SKM-1 treated with dmso at 0.1 percent for 144 hours (cell line): Measurements from ENCODE around the gene RIPOR2.
"Not testable (repeated sequence)": the region's sequence is repeated elsewhere in the genome, so short reads cannot be mapped to it uniquely, and the experiment has no call there.

Experiments used
- DNase-seq: peaks from one replicate; lab custom pipeline; 2025; ENCODE audit not compliant: unreplicated experiment; lab: John Stamatoyannopoulos, UW

RIPOR2 gene

DNA sequence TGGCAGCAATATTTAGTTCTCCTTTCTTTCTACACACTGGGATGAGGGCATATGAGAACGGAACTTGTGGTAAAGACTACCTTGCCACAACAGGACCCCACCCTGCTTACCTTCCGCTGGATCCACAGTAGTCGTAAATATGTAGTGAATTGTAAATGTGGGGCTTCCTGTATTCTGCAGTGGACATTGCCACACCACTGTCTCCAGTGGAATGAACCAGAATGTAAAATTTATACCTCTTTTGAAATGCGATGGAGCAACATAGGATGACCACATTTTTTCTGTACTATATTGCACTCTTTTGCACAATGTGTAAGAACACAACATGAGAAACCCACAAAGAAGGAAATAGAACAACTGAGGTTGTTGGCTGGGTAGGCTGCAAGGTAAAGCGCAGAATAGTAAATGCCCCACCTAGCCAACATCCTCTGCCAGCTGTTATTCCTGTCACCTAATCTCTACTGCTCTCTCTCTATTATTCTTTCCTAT, 16.1 kb upstream of the RIPOR2 start:
- DNase-seq: peak; percentile 100

DNA sequence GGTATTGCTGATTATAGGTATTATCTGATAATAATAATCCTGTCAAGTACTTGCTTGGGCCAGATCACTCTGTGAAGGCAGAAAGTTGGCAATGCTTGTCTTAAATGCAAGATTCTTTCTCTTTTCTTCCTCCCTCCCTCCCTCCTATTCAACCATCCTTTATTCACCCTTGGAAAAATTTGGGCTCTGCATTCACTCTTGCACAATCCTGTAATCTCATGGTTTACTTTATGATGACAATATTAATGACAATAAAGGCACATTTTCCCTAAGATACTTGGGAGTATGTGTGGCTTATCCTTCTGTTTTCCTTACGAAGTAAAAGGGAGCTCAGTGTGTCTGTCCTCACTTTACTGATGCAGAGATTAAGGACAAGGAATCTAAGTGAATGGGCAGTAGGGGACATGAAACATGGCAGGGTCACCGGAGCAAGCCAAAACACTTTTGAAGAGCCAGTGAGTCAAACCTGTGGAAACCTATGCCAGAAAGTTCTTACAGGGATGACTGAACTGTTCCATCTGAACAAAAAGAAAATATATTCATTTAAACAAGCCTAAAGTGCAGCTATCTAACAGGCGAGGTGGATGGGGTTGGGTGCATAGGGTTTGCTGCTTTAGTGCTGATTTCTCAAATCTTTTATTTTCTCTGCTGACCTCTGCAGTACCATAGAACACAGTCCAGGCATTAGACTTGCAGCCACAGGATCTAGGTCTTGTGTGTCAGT, 14.6 kb upstream of the RIPOR2 start:
- DNase-seq: no peak

DNA sequence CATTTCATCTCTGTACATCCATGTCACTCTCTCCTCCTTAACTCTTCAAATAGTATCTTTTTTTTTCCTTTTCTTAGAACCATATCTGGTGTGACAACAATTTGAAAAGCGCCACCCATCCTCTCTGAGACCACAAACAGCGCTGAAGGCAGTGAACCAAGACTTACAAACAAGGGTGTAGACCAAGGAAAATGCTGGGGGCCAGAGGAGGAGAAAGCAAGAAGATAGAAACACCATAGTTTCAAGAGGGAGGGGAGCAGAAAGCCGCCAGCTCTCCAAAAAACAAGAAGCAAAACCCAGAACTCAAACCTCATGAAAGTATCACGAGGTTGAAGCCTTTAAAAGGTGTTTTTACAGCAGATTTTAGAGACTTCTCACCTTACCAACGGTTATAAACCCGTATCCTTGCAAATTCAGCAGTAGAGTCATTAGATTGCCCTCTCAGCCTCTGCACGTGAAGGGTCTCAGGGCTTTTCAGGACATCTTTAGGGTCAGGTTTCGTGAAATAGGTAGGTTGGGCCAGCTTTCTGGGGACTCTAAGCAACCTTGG, 13.3 kb upstream of the RIPOR2 start:
- DNase-seq: no peak

DNA sequence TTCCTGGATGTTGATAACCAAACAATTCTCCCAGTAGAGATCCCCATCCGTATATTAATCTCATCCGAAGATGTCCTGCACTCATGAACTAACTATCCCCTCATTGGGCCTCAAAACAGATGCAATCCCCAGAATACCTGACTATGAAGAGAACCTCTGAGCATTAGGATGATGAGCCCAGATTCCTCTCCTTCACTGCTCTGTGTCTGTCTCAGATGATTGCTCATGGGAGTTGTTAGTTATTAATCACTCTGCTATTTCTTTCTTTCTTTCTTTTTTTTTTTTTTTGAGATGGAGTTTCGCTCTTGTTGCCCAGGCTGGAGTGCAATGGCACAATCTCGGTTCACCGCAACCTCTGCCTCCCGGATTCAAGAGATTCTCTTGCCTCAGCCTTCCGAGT, 12.5 kb upstream of the RIPOR2 start:
- DNase-seq: not testable (repeated sequence)

DNA sequence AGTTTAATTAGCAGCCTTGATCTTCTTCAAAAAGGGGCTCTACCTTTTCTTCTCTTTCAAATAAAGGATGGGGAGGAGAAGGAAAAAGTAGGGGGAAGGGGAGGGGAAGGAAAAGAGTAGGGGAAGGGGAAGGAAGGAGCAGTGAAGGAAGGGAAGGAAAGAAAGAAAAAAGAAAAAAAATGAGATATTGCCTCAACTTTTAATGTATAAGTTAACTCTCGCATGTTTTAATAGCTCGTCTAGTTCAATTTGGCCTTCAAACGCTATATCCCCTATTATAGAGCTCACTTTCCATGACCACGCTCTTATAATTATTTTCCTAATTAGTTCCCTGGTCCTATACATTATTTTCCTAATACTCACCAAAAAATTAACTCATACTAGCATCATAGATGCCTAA, 11.9 kb upstream of the RIPOR2 start:
- DNase-seq: no peak

DNA sequence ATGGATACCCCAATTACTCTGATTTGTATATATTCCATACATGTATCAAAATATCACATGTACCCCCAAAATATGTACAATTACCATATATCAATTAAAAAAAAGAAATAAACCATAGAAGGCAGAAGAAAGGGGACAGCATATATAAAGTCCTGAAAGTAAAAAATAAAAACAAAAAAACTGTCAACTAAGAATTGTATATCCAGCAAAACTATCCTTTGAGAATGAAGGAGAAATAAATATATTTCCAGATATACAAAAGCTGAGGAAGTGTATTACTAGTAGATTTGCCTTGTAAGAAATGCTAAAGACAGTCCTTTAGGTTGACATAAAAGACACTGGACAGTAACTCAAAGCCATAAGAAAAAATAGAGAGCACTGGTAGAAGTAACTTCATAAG, 9.3 kb upstream of the RIPOR2 start:
- DNase-seq: no peak

DNA sequence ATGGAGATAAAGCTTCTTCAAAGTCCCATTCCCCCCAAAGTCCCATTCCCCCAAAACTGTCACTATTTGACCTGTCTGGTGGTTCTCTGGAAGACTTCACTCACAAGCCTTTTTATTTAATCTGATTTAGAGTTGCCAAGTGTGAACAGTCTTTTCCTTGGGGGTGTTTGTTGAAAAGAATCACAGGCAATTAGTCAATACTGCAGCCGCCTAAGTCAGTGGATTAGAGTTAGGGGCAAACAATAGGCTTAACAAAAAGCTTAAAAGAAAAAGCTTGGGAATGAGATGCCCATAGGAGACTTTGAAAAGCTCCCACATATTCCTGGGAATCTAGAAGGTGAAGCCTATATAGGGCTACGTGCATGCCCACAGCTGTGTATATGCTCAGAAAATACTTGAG, 8.0 kb upstream of the RIPOR2 start:
- DNase-seq: no peak

DNA sequence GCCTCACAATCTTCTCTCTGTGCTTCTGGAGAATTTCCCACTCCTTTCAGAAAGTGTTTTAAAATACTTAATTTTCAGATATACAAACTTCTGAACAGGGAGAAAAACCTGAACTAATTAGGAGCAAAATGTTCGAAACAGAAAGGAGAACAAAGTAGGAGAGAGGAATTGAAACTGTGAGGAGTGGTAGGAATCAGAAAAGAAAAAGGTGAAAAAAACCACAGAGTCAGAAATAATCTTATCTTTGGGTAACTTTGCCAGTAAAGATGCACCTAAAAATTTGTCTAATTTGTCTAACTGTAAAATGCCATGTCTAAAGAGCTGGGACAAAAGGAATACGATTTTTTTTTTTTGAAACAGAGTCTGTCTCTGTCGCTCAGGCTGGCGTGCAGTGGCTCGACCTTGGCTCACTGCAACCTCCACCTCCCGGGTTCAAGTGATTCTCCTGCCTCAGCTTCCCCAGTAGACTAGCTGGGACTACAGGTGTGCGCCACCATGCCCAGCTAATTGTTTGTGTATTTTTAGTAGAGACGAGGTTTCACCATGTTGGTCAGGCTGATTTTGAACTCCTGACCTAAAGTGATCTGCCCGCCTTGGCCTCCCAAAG, 4.7 kb upstream of the RIPOR2 start:
- no peak for DNase-seq

DNA sequence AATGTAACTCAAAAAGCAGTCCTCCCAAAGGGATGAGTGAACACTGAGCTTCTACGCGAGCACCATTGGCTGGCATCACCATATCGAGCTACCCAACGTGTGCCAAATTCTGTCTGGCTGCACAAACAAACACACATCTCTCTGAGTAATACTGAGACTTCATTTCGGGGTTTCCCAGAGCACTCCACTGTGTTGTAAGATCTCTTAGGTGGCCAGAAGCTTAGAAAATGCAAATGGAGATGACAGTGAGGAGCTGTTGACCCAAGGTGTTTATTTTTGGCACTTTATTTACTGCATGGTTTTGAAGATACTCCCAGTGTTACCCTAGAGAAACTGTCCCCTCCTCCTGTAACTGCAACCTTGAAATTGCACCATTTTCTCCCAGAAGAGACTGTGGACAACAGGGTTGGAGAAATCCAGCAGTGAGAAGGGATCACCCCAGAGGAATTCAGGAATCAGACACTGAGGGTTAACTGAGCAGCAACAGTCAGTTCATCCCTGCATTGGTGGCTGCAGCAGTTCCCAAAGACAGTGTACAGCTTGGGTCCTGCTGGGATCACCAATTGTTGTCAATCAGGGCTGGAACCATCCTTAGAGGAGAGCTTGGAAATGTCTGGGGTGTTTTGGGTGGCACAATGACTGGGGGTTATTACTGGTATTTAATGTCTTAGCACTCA, 1.0 kb upstream of the RIPOR2 start:
- DNase-seq: no peak

DNA sequence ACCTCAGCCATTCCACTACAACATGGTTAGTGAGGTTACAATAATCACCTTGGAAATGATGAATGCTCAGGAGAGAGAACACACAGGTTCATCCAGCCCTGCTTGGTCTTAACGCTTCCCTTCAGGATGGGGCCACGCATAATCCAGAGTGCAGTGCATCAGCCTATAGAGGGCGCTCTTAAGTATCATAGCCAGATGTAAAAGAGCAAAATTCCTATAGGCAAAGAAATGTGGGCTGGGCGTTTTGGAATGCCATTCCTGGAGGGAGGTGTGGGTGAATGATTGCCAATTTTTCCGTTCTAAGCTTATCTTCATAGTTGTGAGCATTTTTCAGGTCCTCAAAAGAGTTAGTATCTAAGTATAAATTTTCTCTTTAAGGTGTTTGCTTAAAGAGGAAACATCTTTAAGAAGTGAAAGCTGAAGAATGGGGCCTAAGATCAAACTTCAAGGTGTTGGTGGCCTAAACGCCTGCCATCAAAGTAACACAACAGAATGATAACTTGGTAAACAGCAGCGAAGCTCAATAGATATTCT, 1.8 kb downstream of the RIPOR2 start:
- peak; percentile 27 for DNase-seq

DNA sequence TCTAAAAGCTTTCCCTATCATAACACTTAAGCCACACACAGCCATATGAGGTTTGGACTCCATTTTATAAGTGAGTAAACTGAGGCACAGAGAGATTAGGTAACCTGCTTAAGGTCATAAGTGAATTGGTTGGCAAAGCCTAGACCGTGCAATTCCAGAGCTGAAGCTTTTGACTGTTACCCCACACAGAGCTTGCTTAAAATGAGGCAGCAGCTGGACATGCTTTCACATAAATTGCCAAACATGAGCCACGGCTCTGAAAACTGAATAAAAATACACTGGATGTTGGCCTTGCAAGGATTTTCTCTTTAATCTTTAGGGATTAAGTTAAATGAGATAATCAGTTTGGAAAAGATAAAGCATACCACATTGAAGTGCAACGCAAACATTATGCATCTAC, 2.5 kb downstream of the RIPOR2 start:
- DNase-seq: no peak

DNA sequence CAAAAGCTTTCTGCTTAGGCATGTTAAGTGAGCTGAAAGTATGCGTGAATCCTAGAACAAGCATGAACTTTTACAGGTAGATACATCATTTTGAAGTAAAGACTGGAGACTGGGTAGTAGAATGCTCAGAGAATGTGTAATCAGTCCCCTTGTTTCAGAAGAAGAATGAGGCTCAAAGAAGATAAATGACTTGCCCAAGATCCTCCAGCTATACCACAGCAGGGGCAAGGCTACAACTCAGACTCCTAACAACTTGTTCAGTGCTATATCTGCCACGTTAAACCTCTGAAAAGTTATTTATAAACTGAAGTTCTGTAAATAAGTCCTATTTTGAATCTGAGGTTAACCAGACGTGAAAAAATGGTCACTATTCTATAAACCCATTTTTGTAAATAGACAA, 2.9 kb downstream of the RIPOR2 start:
- no peak for DNase-seq

DNA sequence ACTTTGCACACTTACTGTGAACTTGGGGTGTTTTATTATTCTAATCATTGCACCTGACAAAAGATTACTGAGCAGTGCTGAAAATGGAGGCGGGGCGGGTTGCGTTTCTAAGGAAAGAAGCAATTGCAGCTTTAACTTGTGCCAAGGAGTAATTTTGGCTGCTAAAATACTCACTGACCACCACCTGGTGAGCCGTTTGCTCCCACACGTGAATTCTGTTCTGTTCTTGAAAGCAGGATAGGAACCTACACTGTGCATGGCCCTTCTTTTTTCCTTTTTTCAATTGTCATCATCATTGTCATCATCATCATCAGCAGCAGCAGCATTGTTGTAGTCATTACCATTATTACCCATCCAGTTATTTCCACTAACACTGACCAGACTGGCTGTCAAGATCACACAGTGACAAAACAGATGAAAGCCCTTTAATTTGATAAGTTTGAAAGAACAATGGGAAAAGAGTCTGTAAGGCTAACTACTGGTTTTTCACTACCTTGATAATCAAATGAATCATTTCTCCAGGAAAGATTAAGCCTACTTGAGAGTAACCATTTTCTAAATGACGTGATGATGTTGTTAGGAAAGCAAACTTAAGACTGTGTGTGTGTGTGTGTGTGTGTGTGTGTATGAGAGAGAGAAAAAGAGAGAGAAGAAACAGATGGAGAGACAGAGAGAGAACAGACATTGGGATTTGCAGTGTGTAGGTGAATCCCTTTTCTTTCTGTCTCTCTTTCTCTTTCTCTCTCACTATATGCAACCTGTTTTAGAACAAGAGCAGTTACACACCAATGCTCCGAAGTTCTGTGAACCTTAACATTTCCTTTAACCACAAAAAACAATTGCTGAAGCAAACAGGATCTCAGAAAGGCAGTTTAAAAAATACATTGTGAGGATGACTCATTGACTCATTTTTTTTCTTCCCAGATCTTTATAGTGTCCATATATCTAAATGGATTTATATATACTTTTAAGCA, 3.8 kb downstream of the RIPOR2 start:
- no peak for DNase-seq

DNA sequence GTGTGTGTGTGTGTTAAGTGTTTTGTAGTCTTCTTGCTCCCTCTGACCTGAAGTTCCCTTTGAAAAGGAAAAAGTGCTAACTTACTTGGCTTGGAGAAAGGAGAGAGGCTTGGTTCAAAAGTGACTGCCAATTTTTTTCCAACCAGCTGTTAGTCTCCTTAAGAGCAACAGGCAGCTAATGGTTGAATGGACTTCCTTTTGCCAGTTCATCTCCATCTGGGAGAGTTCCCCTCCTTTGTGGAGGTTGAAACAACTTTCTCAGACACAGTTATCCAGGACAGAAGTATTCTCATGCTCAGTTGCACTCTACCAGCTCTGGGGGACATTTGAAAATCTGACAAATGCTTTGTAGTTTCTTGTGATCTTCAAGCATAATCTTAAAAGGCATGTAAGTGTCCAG, 4.5 kb downstream of the RIPOR2 start:
- DNase-seq: no peak

DNA sequence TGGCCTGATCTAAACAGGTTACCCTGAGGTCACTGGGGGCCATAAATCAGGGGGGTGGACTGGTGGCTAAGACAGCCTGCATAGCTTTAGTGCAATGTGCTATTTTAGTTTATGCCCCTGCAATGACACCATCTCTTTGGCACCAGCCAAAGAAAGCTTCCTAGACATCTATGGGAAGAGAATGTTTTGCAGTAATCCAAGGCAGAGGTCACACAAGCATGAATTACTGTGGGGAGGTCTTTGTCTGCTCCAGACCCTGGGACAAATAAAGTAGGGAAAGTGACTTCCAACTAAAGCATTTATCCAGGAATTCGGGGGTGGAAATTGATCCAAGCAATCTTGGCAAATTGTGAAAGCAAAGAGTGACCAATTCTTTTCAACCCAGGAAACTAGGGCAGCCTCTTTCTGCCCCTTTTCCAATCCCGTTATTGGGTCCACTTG, 5.3 kb downstream of the RIPOR2 start:
- no peak for DNase-seq

DNA sequence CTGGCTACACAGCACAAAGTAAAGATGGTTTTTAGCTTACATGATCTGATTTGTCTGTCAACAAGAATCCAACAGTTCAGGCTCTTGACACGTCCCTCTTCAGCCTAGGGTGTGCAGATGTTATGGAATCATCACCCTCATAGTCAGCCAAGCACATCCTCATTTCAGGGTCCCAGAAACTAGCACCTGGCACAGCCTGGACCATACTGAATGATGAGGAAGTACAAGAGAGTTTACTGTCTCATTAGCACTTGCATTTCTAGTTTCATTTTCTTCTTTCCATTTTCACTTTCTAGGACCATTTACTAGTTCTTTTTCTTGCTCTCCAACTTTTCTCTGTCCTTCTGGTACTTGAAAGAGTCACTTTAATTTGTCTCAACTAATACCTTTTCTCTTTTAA, 6.5 kb downstream of the RIPOR2 start:
- peak; percentile 13 for DNase-seq

DNA sequence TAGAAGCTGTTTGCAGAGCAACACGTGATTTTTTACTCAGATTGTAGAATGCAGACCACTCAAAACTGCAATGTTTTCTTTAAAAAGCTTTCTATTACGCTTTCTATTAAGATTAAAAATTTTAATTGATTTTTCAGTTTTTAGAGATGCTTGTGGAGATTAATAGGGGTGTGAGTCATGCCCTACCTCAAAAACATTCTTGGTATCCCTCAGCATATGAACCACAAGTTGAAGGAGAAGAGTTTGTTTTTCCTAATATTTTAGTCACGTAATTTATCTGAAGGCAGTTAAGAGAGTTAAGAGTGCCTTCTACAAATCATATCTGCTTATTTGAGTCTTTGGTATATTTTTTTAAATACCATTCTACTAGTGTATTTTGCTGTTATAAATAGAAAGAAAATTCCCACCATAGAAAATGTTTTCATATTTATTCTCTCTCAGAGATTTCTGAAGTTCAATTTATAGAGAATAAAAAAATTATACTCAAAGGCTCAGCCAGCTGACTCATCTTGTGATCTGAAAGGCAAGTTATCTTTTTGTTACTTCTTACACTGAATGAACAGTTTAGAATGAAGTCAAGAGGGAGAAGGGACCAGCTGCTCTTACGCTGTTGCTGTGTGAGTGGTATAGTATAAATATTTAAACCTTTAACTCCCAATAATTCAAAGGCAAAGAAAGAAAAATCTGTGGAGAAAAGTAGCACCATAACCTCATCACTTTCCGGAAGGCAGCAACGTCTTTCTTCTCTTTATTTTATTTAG, 7.6 kb downstream of the RIPOR2 start:
- no peak for DNase-seq

DNA sequence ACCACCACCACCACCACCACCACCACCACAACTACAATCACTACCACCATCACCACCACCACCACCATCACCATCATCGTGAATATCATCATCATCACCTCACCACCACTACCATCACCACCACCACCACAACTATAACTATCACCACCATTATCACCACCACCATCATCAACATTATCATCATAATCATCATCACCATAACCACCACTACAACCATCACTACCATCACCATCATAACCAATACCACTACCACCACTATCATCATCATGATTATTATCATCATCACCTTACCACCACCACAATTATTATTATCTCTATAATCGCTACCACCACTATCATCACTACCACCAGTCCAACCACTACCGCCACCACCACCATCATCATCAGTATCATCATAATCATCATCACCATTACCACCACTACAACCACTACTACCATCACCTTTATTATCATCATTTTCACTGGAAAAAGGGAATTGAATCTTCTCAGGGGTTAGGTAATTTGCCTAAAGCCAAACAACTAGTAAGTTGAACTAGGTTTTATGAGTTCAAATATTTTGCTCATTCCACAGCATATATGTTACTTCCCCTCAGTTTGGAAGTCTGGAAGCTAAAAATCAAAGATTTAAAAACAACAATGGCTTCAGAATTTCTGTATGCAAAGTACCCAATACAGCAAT, 8.3 kb downstream of the RIPOR2 start:
- DNase-seq: no peak

DNA sequence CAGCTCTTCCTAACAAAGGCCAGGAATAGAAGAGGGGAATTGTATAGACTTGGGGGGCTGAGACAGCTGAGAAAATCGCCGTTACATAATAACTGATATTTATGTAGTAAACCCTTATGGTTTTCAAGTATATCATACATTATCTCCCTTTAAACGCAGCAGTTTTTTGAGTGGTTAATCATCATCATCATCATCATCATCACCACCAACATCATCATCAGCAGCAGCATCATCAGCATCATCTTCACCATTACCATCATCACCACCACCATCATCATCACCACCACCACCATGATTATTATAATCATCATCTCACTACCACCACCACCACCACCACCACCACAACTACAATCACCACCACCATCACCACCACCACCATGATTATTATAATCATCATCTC, 9.1 kb downstream of the RIPOR2 start:
- DNase-seq: not testable (repeated sequence)
